Adrenal gland (tissue), 12 donors: ENCODE results near the gene SENP8. TPM values are rescaled to one million over a fixed set of nuclear protein-coding genes. Genes with fewer than 3 reads are reported as not detected.

Experiments
- DNase-seq, 7 donors: peaks; one replicate each; pipeline ENCODE4 v3.0.0-alpha.2; 2019 to 2020
- H3K27ac ChIP-seq, 5 donors: fragments of 200-600 bp; sonication (generic) in 4 of 5; 1 replicate in 3 of 5; 2 replicates in 2 of 5; pipeline versions ENCODE4 v1.5.1 to v1.8.0; 2016 to 2020; ENCODE audit warnings: mild to moderate bottlenecking in 1 of 5
- H3K27me3 ChIP-seq: fragments of 200-600 bp; 2 replicates; pipeline ENCODE4 v1.8.0; 2021
- H3K36me3 ChIP-seq, 2 donors: fragments of 200-600 bp; replicated peaks in 1 of 2; 1 replicate in 1 of 2; 2 replicates in 1 of 2; pipeline versions ENCODE4 v1.5.1 to v1.8.0; 2018 to 2022
- H3K4me1 ChIP-seq, 2 donors: fragments of 200-600 bp; replicated peaks in 1 of 2; 1 replicate in 1 of 2; 2 replicates in 1 of 2; pipeline versions ENCODE4 v1.5.1 to v1.8.0; 2018 to 2021
- H3K4me3 ChIP-seq, 4 donors: fragments of 200-600 bp; sonication (generic) in 3 of 4; one replicate each; pipeline ENCODE4 v1.5.1; 2016 to 2018
- H3K9me3 ChIP-seq, 3 donors: fragments of 200-600 bp; sonication (generic) in 1 of 3; replicated peaks in 1 of 3; 1 replicate in 2 of 3; 2 replicates in 1 of 3; pipeline versions ENCODE4 v1.5.1 to v1.8.0; 2016 to 2021
- POLR2A ChIP-seq, 2 donors: fragments of 450-650 bp; IDR thresholded peaks; one replicate each; pipeline ENCODE4 v1.6.1; 2017; ENCODE audit warnings: antibody characterized with exemption in 2 of 2, mild to moderate bottlenecking in 2 of 2, moderate library complexity in 1 of 2
- WGBS, 4 donors: extraction: QIAGEN DNeasy Blood & Tissue Kit in 2 of 4; methylation state at CpG; one replicate each; pipeline versions ENCODE4 v1.1.5 to v1.1.7; 2013 to 2017; 5-methylcytosine and 5-hydroxymethylcytosine counted together
- intact Hi-C, 2 donors: fragments of 100-400 bp; cut with DNase I; formaldehyde crosslinking; loops; one replicate each; pipeline versions ENCODE4 v1.14.1 to v1.15.0; 2022 to 2023
- polyA plus RNA-seq, 3 donors: library from polyadenylated mRNA; stranded (reverse); fragments of 200-250 nt in 2 of 3; fragments of 350-450 nt in 1 of 3; fragmentation: Illumina TruSeq in 1 of 3; extraction: RNeasy Lipid Tissue Mini Kit (QIAGEN cat#74804) in 1 of 3; gene quantifications; one replicate each; pipeline ENCODE4 v1.2.3, GENCODE V29; 2013 to 2014
- total RNA-seq, 9 donors: library from RNA; depleted of rRNA in 4 of 9; stranded (reverse); fragments of >200 nt in 4 of 9; fragments of 120-200 nt in 1 of 9; fragmentation: NEBNext Ultra II Directional in 1 of 9; extraction: Animal tissue kit (Norgen Biotek cat#: 25700) in 1 of 9; gene quantifications; one replicate each; pipeline versions ENCODE4 v1.1.0 to v1.2.4, GENCODE V29; 2013 to 2023
- TF ChIP-seq, protein P1 (sequence below), 6 experiments: fragments of 450-650 bp in 4 of 6; fragments of 200-600 bp in 2 of 6; sonication (generic) in 1 of 6; IDR thresholded peaks; 1 replicate in 5 of 6; 2 replicates in 1 of 6; pipeline versions ENCODE4 v1.5.1 to v1.8.0; 2016 to 2021; ENCODE audit warnings: antibody characterized with exemption in 6 of 6, mild to moderate bottlenecking in 2 of 6, moderate library complexity in 1 of 6
- donor health status: healthy with polysubstance abuse.
- donor health status: Bipolar disorder and iron deficiency.
- donor health status: DM: yes; HTN: yes; CAD: no.
- donor health status: DM: no; HTN: no; CAD: no.
- donor health status: DM: no; HTN: no; CAD: no.
- donor health status: DM: yes; HTN: yes; CAD: no.

SENP8 gene
- total and polyA plus RNA-seq, 12 donors = 0.94 to 6.0 (median 3.5) TPM

DNA sequence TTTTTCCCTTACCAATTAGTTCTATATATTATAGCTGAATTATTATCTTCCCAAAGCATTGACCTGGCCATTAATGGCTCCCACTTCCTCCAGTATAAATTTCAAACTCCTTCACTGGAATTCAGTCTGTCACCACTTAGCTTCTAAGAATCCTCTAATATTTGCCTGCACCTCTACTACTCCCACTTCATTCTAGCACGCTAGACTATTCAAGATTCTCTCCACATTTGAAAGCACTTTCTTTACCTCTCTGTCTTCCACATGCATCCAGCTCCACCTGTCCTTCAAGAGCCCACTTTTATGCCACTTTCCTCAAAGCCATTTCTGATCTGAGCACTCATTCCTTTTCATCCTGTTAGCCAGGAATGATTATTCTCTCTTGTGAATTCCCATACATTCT lies 15.0 kb downstream of the SENP8 start:
- intact Hi-C loops = no loop called here
- no peaks in the 10 kb centered on the region for H3K27me3 ChIP-seq
- H3K4me1 ChIP-seq = no peaks in the 10 kb centered on the region
- no peak for TF ChIP-seq POLR2A (IDR thresholded peaks at IDR 0.05)
- TF ChIP-seq, protein P1, sequence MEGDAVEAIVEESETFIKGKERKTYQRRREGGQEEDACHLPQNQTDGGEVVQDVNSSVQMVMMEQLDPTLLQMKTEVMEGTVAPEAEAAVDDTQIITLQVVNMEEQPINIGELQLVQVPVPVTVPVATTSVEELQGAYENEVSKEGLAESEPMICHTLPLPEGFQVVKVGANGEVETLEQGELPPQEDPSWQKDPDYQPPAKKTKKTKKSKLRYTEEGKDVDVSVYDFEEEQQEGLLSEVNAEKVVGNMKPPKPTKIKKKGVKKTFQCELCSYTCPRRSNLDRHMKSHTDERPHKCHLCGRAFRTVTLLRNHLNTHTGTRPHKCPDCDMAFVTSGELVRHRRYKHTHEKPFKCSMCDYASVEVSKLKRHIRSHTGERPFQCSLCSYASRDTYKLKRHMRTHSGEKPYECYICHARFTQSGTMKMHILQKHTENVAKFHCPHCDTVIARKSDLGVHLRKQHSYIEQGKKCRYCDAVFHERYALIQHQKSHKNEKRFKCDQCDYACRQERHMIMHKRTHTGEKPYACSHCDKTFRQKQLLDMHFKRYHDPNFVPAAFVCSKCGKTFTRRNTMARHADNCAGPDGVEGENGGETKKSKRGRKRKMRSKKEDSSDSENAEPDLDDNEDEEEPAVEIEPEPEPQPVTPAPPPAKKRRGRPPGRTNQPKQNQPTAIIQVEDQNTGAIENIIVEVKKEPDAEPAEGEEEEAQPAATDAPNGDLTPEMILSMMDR (IDR thresholded peaks at IDR 0.05) = no peak
- H3K9me3 ChIP-seq = no peaks in the 10 kb centered on the region
- no peak overlapping the region for H3K27ac ChIP-seq
- WGBS, 4 donors = 89 to 96% (median 92%) methylated on average over 1 of the region's 1 CpG
- no peak overlapping the region for H3K4me3 ChIP-seq
- DNase-seq = no peak
- H3K36me3 ChIP-seq = no peaks in the 10 kb centered on the region

GRCh38 chr15:72135719-72136118 lies 17.5 kb downstream of the SENP8 start:
- 79 to 90% (median 84%) methylated on average over 2 of the region's 2 CpGs for WGBS, 4 donors
- Histone ChIP-seq H3K9me3 (no peaks in the 10 kb centered on the region), H3K4me1 (no peaks in the 10 kb centered on the region), H3K36me3 (no peaks in the 10 kb centered on the region), H3K27me3 (no peaks in the 10 kb centered on the region), H3K4me3 (no peak overlapping the region), H3K27ac (no peak overlapping the region)
- TF ChIP-seq, protein P1 (IDR thresholded peaks at IDR 0.05) = no peak
- TF ChIP-seq POLR2A (IDR thresholded peaks at IDR 0.05) = no peak
- no peak for DNase-seq
- intact Hi-C loops = no loop called here

GRCh38 chr15:72136170-72137051 lies 18.2 kb downstream of the SENP8 start:
- WGBS, 4 donors = 85 to 86% (median 85%) methylated on average over 4 of the region's 4 CpGs
- H3K36me3 ChIP-seq = no peaks in the 10 kb centered on the region
- intact Hi-C loops = no loop called here
- DNase-seq = no peak
- no peak for TF ChIP-seq POLR2A (IDR thresholded peaks at IDR 0.05)
- TF ChIP-seq, protein P1 (IDR thresholded peaks at IDR 0.05) = no peak
- no peak overlapping the region for H3K4me3 ChIP-seq
- H3K27ac ChIP-seq = no peak overlapping the region
- no peaks in the 10 kb centered on the region for H3K4me1 ChIP-seq
- H3K27me3 ChIP-seq = no peaks in the 10 kb centered on the region
- no peaks in the 10 kb centered on the region for H3K9me3 ChIP-seq

DNA sequence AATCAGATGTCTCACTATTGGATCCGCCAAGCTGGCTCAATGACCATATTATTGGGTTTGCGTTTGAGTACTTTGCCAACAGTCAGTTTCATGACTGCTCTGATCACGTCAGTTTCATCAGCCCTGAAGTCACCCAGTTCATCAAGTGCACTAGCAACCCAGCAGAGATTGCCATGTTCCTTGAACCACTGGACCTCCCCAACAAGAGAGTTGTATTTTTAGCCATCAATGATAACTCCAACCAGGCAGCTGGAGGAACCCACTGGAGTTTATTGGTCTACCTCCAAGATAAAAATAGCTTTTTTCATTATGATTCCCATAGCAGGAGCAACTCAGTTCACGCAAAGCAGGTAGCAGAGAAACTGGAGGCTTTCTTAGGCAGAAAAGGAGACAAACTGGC lies 21.5 kb downstream of the SENP8 start:
- Histone ChIP-seq H3K4me3 (no peak overlapping the region), H3K9me3 (no peaks in the 10 kb centered on the region), H3K27me3 (no peaks in the 10 kb centered on the region), H3K27ac (no peak overlapping the region), H3K4me1 (no peaks in the 10 kb centered on the region), H3K36me3 (no peaks in the 10 kb centered on the region)
- intact Hi-C loops = no loop called here
- WGBS, 4 donors = 94 to 98% (median 97%) methylated on average over 4 of the region's 4 CpGs
- DNase-seq = no peak
- no peak for TF ChIP-seq POLR2A (IDR thresholded peaks at IDR 0.05)
- TF ChIP-seq, protein P1 (IDR thresholded peaks at IDR 0.05) = no peak
